Smooth muscle cell (in vitro differentiated cells): Measurements from ENCODE around the gene PRKN. TPM values are rescaled to one million over a fixed set of nuclear protein-coding genes. Genes with fewer than 3 reads are reported as not detected.

ENCODE experiments used
- DNase-seq: peaks from one replicate; lab custom pipeline; 2025; ENCODE audit not compliant: unreplicated experiment; lab: John Stamatoyannopoulos, UW
- H2AFZ ChIP-seq: fragments of 200-600 bp; sonication (generic); 2 replicates; pipeline ENCODE4 v1.6.0; 2016; ENCODE audit warnings: antibody characterized with exemption, low read depth, mild to moderate bottlenecking
- H3F3A ChIP-seq: fragments of 200-600 bp; sonication (generic); 2 replicates; pipeline ENCODE4 v1.6.0; 2017; ENCODE audit warnings: antibody characterized with exemption, low read depth
- H3K27ac ChIP-seq: fragments of 200-600 bp; sonication (generic); 2 replicates; pipeline ENCODE4 v1.5.1; 2016; ENCODE audit warnings: low read depth, mild to moderate bottlenecking
- H3K27me3 ChIP-seq: fragments of 200-600 bp; sonication (generic); 2 replicates; pipeline ENCODE4 v1.6.1; 2016; ENCODE audit warnings: low read depth, mild to moderate bottlenecking
- H3K36me3 ChIP-seq: fragments of 200-600 bp; sonication (generic); 2 replicates; pipeline ENCODE4 v1.5.1; 2016; ENCODE audit warnings: low read depth
- H3K4me1 ChIP-seq: fragments of 200-600 bp; sonication (generic); 2 replicates; pipeline ENCODE4 v1.5.1; 2016; ENCODE audit warnings: low read depth
- H3K4me2 ChIP-seq: fragments of 200-600 bp; sonication (generic); 2 replicates; pipeline ENCODE4 v1.6.0; 2016; ENCODE audit warnings: mild to moderate bottlenecking
- H3K4me3 ChIP-seq: fragments of 200-600 bp; sonication (generic); 2 replicates; pipeline ENCODE4 v1.5.1; 2016; ENCODE audit warnings: mild to moderate bottlenecking
- H3K79me2 ChIP-seq: fragments of 200-600 bp; sonication (generic); 2 replicates; pipeline ENCODE4 v1.6.0; 2016; ENCODE audit warnings: low read depth, mild to moderate bottlenecking
- H3K9ac ChIP-seq: fragments of 200-600 bp; sonication (generic); 2 replicates; pipeline ENCODE4 v1.6.0; 2016; ENCODE audit warnings: low read depth
- H3K9me3 ChIP-seq: fragments of 200-600 bp; sonication (generic); replicated peaks from 2 replicates; pipeline ENCODE4 v1.5.1; 2016; ENCODE audit warnings: low read depth
- H4K20me1 ChIP-seq: fragments of 200-600 bp; sonication (generic); 2 replicates; pipeline ENCODE4 v1.6.0; 2016; ENCODE audit warnings: low read depth
- WGBS: methylation state at CpG from one replicate; pipeline ENCODE4 v1.1.7; 2016; ENCODE audit warnings: low lambda C conversion rate; 5-methylcytosine and 5-hydroxymethylcytosine counted together
- polyA plus RNA-seq: library from polyadenylated mRNA; unstranded; fragments of >200 nt; fragmentation: Nextera tagmentation; extraction: Ambion mirVana; gene quantifications from 2 replicates; pipeline ENCODE4 v1.2.1, GENCODE V29; 2016
- total RNA-seq: library from RNA; depleted of rRNA; stranded (reverse); fragments of >200 nt; gene quantifications from 2 replicates; pipeline ENCODE4 v1.2.3, GENCODE V29; 2014
- TF ChIP-seq, protein P1 (sequence below): fragments of 200-600 bp; sonication (generic); IDR thresholded peaks from 2 replicates; pipeline ENCODE4 v1.5.1; 2017; ENCODE audit warnings: borderline replicate concordance, mild to moderate bottlenecking, antibody characterized with exemption; ENCODE audit not compliant: insufficient read depth, poor library complexity, severe bottlenecking

The PRKN gene
- total and polyA plus RNA-seq, 2 experiments from 2014 or later = 0.81 to 5.1 TPM

- H3K4me2 ChIP-seq = no peak overlapping the region
- H3K4me1 ChIP-seq = no peaks in the 10 kb centered on the region
- H3F3A ChIP-seq = no peaks in the 10 kb centered on the region
- no peak overlapping the region for H3K9ac ChIP-seq
- TF ChIP-seq, protein P1, sequence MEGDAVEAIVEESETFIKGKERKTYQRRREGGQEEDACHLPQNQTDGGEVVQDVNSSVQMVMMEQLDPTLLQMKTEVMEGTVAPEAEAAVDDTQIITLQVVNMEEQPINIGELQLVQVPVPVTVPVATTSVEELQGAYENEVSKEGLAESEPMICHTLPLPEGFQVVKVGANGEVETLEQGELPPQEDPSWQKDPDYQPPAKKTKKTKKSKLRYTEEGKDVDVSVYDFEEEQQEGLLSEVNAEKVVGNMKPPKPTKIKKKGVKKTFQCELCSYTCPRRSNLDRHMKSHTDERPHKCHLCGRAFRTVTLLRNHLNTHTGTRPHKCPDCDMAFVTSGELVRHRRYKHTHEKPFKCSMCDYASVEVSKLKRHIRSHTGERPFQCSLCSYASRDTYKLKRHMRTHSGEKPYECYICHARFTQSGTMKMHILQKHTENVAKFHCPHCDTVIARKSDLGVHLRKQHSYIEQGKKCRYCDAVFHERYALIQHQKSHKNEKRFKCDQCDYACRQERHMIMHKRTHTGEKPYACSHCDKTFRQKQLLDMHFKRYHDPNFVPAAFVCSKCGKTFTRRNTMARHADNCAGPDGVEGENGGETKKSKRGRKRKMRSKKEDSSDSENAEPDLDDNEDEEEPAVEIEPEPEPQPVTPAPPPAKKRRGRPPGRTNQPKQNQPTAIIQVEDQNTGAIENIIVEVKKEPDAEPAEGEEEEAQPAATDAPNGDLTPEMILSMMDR = no peak
- no peaks in the 10 kb centered on the region for H3K36me3 ChIP-seq
- H3K27ac ChIP-seq = no peak overlapping the region
- H2AFZ ChIP-seq = no peak overlapping the region
- H3K9me3 ChIP-seq = no peaks in the 10 kb centered on the region
- WGBS = 73% methylated on average over 13 of the region's 13 CpGs
- H3K4me3 ChIP-seq = no peak overlapping the region
- no peak for DNase-seq
- no peaks in the 10 kb centered on the region for H4K20me1 ChIP-seq
- no peaks in the 10 kb centered on the region for H3K79me2 ChIP-seq
- no peaks in the 10 kb centered on the region for H3K27me3 ChIP-seq
Observed at GRCh38 chr6:162014069-162014811, 713.3 kb downstream of the PRKN start.

DNA sequence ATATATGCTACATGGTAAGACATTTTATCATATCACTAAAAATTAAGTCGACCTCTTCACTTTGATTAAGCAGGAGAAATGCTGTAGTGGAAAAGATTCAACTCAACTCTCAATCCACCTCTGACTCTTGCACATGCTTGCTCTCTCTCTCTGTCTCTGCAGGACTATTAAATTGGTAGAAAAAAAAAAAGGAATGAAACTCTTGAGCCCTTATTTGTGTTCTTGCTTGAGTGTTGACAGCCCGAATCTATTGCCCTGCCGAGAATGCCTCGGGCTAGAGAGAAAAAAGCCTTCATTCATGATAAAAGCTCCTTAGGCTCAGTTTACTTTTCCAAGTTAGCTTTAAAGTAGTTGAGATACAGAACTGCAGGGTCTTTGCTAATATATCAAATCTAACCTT is 722.2 kb downstream of the PRKN start:
- WGBS = 48% methylated on average over 4 of the region's 4 CpGs
- no peaks in the 10 kb centered on the region for H4K20me1 ChIP-seq
- no peak overlapping the region for H3K4me3 ChIP-seq
- TF ChIP-seq, protein P1 = no peak
- H3K79me2 ChIP-seq = no peaks in the 10 kb centered on the region
- H3K36me3 ChIP-seq = no peaks in the 10 kb centered on the region
- DNase-seq = no peak
- no peak overlapping the region for H3K4me2 ChIP-seq
- H3K4me1 ChIP-seq = no peaks in the 10 kb centered on the region
- no peak overlapping the region for H3K27ac ChIP-seq
- no peak overlapping the region for H2AFZ ChIP-seq
- H3K27me3 ChIP-seq = no peaks in the 10 kb centered on the region
- H3F3A ChIP-seq = no peaks in the 10 kb centered on the region
- no peak overlapping the region for H3K9ac ChIP-seq
- no peaks in the 10 kb centered on the region for H3K9me3 ChIP-seq

DNA sequence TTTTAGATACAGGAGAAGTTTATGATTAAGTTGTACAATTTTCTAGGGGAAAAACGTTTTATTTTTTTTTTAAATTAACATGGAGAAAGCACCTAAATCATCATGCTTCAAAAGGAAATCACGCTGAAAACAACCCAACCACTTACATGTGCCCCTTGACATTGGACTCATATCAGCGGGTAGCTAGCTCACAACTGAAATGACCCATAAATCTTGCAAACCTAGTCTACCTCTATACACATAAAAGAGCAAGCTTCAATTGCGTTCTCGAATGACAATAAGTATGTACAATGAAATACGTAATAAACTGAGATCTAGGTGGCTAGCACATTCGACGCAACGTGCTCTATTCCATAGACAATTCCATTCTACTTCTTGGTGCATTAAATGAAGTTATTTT is 730.8 kb downstream of the PRKN start:
- Histone ChIP-seq H3K27ac (no peak overlapping the region), H3K4me2 (no peak overlapping the region), H2AFZ (no peak overlapping the region), H3F3A (no peaks in the 10 kb centered on the region), H3K9me3 (no peaks in the 10 kb centered on the region), H3K9ac (no peak overlapping the region), H3K4me3 (no peak overlapping the region), H3K4me1 (no peaks in the 10 kb centered on the region), H3K79me2 (no peaks in the 10 kb centered on the region), H3K27me3 (peaks cover 9% of the 10 kb centered on the region), H3K36me3 (no peaks in the 10 kb centered on the region), H4K20me1 (no peaks in the 10 kb centered on the region)
- 76% methylated on average over 9 of the region's 9 CpGs for WGBS
- no peak for DNase-seq
- TF ChIP-seq, protein P1 = no peak

DNA sequence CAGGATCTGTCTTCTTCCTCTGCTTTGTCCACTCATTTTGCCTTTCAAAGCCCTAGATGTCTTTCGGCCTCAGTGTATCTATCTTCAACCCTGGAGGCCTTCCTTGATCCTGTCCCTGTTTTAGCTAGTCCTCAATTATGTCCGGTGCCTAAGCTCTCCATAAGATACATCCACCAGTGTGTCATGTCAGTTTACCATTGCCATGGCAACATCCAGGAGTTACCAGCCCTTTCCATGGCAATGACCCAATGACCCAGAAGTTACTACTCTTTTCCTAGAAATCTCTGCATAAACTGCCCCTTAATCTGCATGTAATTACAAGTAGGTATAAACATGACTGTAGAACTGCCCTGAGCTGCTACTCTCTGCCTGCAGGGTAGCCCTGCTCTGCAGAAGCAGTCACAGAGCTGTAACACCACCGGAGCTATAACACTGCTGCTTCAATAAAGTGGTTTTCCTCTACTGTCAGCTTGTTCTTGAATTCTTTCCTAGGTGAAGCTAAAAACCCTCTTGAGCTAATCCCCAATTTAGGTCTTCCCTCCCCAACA is 741.6 kb downstream of the PRKN start:
- Histone ChIP-seq H3K9ac (no peak overlapping the region), H3K4me3 (no peak overlapping the region), H3K4me2 (no peak overlapping the region), H3K27me3 (no peaks in the 10 kb centered on the region), H3K79me2 (no peaks in the 10 kb centered on the region), H4K20me1 (no peaks in the 10 kb centered on the region), H3K4me1 (no peaks in the 10 kb centered on the region), H3K9me3 (no peaks in the 10 kb centered on the region), H3K36me3 (no peaks in the 10 kb centered on the region), H3F3A (no peaks in the 10 kb centered on the region), H2AFZ (no peak overlapping the region), H3K27ac (no peak overlapping the region)
- 88% methylated on average over 3 of the region's 3 CpGs for WGBS
- no peak for DNase-seq
- TF ChIP-seq, protein P1 = no peak
